NB4 (cell line): ENCODE data around the gene CHAF1A.

Source experiments
- POLR2A ChIP-seq: IDR thresholded peaks from 2 replicates; pipeline ENCODE4 v1.6.1; 2011; ENCODE audit warnings: mild to moderate bottlenecking; ENCODE audit not compliant: insufficient read length; ENCODE audit errors: extremely low read depth
- TF ChIP-seq, protein P1 (sequence below): IDR thresholded peaks from one replicate; pipeline ENCODE4 v1.5.1; 2012; ENCODE audit warnings: low read depth, low read length
- TF ChIP-seq, protein P2 (sequence below): IDR thresholded peaks from 2 replicates; pipeline ENCODE4 v1.6.1; 2011; ENCODE audit warnings: low read depth, low read length

DNA sequence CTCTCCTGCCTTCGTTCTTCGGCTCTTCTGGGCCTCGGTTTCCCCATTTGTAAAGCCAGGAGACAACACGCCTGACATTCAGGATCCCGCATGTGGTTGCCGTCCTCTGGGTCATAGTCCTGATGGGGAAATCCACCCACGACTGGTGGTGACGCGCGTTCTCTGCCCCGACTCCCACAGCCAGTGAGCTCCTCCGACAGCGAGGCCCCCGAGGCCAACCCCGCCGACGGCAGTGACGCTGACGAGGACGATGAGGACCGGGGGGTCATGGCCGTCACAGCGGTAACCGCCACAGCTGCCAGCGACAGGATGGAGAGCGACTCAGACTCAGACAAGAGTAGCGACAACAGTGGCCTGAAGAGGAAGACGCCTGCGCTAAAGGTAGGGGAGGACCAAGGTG lies 86.1 kb downstream of the CHAF1A start:
- no peak for TF ChIP-seq POLR2A
- TF ChIP-seq, protein P1, sequence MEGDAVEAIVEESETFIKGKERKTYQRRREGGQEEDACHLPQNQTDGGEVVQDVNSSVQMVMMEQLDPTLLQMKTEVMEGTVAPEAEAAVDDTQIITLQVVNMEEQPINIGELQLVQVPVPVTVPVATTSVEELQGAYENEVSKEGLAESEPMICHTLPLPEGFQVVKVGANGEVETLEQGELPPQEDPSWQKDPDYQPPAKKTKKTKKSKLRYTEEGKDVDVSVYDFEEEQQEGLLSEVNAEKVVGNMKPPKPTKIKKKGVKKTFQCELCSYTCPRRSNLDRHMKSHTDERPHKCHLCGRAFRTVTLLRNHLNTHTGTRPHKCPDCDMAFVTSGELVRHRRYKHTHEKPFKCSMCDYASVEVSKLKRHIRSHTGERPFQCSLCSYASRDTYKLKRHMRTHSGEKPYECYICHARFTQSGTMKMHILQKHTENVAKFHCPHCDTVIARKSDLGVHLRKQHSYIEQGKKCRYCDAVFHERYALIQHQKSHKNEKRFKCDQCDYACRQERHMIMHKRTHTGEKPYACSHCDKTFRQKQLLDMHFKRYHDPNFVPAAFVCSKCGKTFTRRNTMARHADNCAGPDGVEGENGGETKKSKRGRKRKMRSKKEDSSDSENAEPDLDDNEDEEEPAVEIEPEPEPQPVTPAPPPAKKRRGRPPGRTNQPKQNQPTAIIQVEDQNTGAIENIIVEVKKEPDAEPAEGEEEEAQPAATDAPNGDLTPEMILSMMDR, result no peak
- TF ChIP-seq, protein P2, sequence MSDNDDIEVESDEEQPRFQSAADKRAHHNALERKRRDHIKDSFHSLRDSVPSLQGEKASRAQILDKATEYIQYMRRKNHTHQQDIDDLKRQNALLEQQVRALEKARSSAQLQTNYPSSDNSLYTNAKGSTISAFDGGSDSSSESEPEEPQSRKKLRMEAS, result no peak
